Stimulated activated CD4-positive, alpha-beta T cell treated with anti-CD3 and anti-CD28 coated beads, TNF-alpha, amount 100 ng/mL, for 24 hours (primary cell): Measurements from ENCODE around the gene HSFX2.
A peak's percentile ranks its signal among the peaks of the same experiment; 100 is the strongest.
"Not testable (repeated sequence)": the region's sequence is repeated elsewhere in the genome, so short reads cannot be mapped to it uniquely, and the experiment has no call there.

ENCODE experiments used
- DNase-seq, 3 experiments: peaks; one replicate each; pipeline ENCODE4 v3.0.0-alpha.2; 2020; ENCODE audit warnings: low read depth in 3 of 3

HSFX2 gene

GRCh38 chrX:149595214-149595613, at the start of gene HSFX2:
TSS of gene HSFX2 (minus strand) at chrX:149595314. CDS start at chrX:149594700, 614 bp downstream.
- DNase-seq, result not testable (repeated sequence)

- DNase-seq, result no peak
Measured at GRCh38 chrX:149643496-149643895, 48.4 kb upstream of the HSFX2 start.

GRCh38 chrX:149641835-149642234, 46.7 kb upstream of the HSFX2 start:
- DNase-seq, result no peak

GRCh38 chrX:149641432-149641831, 46.3 kb upstream of the HSFX2 start:
- no peak for DNase-seq

GRCh38 chrX:149639568-149639967, 44.5 kb upstream of the HSFX2 start:
- DNase-seq, result no peak

- DNase-seq, result no peak
Measured at GRCh38 chrX:149638860-149639259, 43.7 kb upstream of the HSFX2 start.

- DNase-seq, result no peak
Measured at GRCh38 chrX:149633511-149633910, 38.4 kb upstream of the HSFX2 start.

- DNase-seq, result peak; percentile 37 to 73 (median 52)
Measured at GRCh38 chrX:149631234-149632165, 36.4 kb upstream of the HSFX2 start, which contains the start of gene TMEM185A. TSS of gene TMEM185A (minus strand) at chrX:149631792. CDS start at chrX:149631580, 212 bp downstream.

GRCh38 chrX:149630681-149631233, 35.6 kb upstream of the HSFX2 start:
- DNase-seq, result no peak

- no peak for DNase-seq
Measured at GRCh38 chrX:149629730-149630387, 34.7 kb upstream of the HSFX2 start.

- no peak for DNase-seq
Measured at GRCh38 chrX:149628768-149629167, 33.7 kb upstream of the HSFX2 start.

GRCh38 chrX:149628280-149628679, 33.2 kb upstream of the HSFX2 start:
- no peak for DNase-seq

- not testable (repeated sequence) for DNase-seq
Measured at GRCh38 chrX:149626829-149627228, 31.7 kb upstream of the HSFX2 start.

- not testable (repeated sequence) for DNase-seq
Measured at GRCh38 chrX:149619662-149620061, 24.5 kb upstream of the HSFX2 start.

GRCh38 chrX:149618871-149619270, 23.8 kb upstream of the HSFX2 start:
- no peak for DNase-seq

- no peak for DNase-seq
Measured at GRCh38 chrX:149611623-149612175, 16.6 kb upstream of the HSFX2 start.

- DNase-seq, result no peak
Measured at GRCh38 chrX:149610511-149610910, 15.4 kb upstream of the HSFX2 start.

- DNase-seq, result no peak
Measured at GRCh38 chrX:149607699-149608098, 12.6 kb upstream of the HSFX2 start.

GRCh38 chrX:149605248-149605885, 10.3 kb upstream of the HSFX2 start:
- DNase-seq, result not testable (repeated sequence)

GRCh38 chrX:149598603-149599002, 3.5 kb upstream of the HSFX2 start:
- DNase-seq, result not testable (repeated sequence)

- not testable (repeated sequence) for DNase-seq
Measured at GRCh38 chrX:149595943-149596342, 829 bp upstream of the HSFX2 start.

- DNase-seq, result not testable (repeated sequence)
Measured at GRCh38 chrX:149590993-149591392, 4.1 kb downstream of the HSFX2 start.
